ENCODE results near the gene NACC1. TPM values are rescaled to one million over a fixed set of nuclear protein-coding genes. Genes with fewer than 3 reads are reported as not detected.
"Not testable (repeated sequence)": the region's sequence is repeated elsewhere in the genome, so short reads cannot be mapped to it uniquely, and the experiment has no call there.

NACC1 gene
- total RNA-seq, 2 experiments from 2014 or later = 82.2 to 96.0 TPM

DNA sequence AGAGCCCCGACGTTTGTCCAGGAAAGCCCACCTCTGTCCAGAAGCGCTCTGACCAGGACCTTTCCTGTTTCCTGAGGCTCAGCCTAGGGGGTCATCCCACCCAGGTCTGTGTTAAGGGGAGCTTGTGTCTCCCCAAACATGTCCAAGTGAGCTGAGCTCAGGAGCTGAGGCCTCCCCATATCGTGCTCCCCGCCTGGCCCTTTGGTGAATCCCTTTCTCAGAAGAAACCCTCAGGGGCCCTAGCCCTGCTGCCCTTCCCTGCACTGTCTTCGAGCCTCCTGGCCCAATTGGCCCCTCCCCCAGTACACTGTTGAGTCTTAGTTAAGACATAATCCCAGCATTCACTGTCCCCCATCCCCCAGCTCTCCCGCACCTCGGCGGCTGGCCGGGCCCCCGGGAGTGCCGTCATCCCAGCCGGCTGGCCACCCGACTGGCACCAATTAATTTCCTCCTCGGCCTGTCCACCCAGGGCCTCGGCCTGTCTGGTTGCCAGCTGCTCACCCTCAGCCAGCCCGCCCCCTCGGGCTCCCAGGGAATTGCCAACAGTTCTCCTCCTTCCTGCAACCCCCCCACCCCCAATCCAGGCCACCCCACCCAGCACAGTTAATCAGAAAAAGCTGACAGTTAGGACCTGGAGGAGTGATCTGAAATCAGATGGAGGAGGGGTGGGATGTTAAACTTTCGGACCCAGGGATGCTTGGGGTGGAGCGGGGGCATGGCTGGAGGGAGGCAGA lies 45.7 kb downstream of the NACC1 start:
- H3K27me3 Mint-ChIP-seq = no peaks in the 10 kb centered on the region
- H3K4me1 Mint-ChIP-seq = peaks cover 79% of the 10 kb centered on the region
- DNase-seq = peak; percentile 77
- CTCF ChIA-PET = interaction anchor here (0.7 to 6.3 kb wide), 10 partner anchors 8 to 68 kb away, joined by 3 to 58 read pairs (median 6); partner anchors contain the start of genes IER2 and STX10
- peaks cover 7% of the 10 kb centered on the region for H3K36me3 Mint-ChIP-seq
- peak overlapping the region; percentile 95 for H3K27ac Mint-ChIP-seq
- no peaks in the 10 kb centered on the region for H3K9me3 Mint-ChIP-seq (ENCODE audit: low read depth)
- peak; percentile 13 for ATAC-seq
- H3K4me3 Mint-ChIP-seq = peak overlapping the region; percentile 86

DNA sequence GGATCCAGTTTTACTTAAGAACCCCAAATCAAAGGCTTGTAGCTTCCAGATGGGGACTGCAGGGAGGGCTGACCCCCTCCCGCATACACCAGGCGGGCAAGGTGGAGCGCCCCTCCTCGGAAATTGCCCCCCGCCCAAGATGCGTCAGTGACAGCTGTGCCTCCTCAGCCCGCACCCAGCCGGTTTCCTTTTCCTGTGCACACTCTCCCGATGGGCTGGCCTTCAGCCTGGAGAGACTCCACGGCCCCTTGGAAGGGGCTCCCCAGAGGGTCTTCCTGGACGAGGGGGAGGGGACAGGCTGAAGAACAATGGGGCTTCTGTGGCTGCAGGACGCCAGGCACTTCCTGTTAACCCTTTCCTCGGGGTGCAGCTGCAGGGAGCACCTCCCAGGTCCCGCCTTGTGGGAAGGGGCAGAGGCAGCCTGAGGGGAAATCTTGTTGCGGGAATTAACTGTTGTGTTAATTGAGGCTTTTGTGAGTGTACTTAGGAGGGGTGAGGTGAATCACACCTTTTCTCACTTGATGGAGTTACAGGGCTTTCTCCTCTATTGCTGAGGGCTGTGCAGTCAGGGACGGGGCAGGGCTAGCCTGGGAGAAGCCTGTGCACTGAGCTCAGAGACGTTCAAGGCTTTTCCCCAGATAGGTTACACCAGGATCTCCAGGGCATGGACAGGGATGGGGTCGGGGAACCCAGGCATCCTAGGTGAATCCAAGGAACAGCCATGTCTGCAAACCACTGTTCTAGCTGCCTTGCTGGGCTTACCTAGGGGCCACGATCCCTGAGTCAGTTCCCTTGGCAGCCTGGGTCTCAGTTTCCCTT lies 46.5 kb downstream of the NACC1 start:
- Mint-ChIP-seq H3K36me3 (peaks cover 7% of the 10 kb centered on the region), H3K27me3 (no peaks in the 10 kb centered on the region), H3K9me3 (ENCODE audit: low read depth) (no peaks in the 10 kb centered on the region), H3K4me3 (peak overlapping the region; percentile 86), H3K4me1 (peaks cover 81% of the 10 kb centered on the region), H3K27ac (peak overlapping the region; percentile 95)
- ATAC-seq = no peak
- DNase-seq = peak; percentile 66
- CTCF ChIA-PET = interaction anchor here (0.7 to 6.3 kb wide), 10 partner anchors 9 to 69 kb away, joined by 3 to 58 read pairs (median 6); partner anchors contain the start of genes IER2 and STX10

DNA sequence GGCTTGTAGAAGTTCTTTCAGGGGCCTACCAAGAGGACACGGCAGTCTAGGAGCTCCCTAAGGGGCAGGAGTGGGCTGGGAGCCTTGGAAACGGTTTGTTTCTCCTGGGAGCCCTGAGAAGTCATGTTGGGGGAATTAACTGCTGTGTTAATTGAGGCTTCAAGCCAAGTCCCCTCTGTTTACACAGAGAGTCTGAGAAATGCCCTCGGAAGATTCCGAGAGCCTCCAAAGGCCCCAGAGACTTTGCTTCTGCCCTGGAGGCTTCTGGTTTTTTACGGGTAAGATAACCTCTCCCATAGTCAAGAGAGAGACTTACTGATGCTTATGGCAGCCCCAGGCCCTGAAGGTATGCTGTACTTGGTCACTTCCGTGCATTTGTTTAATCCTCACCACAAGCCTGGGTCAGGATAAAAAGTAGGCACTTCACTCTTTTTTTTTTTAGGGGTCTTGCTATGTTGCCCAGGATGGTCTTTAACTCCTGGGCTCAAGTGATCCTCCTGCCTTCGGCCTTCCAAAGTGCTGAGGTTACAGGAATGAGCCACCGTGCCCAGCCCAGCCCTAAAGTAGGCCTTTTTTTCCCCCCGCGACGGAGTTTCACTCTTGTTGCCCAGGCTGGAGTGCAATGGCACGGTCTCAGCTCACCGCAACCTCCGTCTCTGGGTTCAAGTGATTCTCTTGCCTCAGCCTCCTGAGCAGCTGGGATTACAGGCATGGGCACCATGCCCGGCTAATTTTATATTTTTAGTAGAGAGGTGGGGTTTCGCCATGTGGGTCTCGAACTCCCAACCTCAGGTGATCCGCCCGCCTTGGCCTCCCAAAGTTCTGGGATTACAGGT lies 47.3 kb downstream of the NACC1 start:
- no peaks in the 10 kb centered on the region for H3K27me3 Mint-ChIP-seq
- H3K4me3 Mint-ChIP-seq = peak overlapping the region; percentile 86
- DNase-seq (no peak), ATAC-seq (no peak)
- no peaks in the 10 kb centered on the region for H3K9me3 Mint-ChIP-seq (ENCODE audit: low read depth)
- CTCF ChIA-PET = interaction anchor here (1.0 to 6.3 kb wide), 9 partner anchors 9 to 41 kb away, joined by 3 to 63 read pairs (median 23); partner anchors contain the start of genes IER2 and STX10
- peaks cover 4% of the 10 kb centered on the region for H3K36me3 Mint-ChIP-seq
- peak overlapping the region; percentile 95 for H3K27ac Mint-ChIP-seq
- H3K4me1 Mint-ChIP-seq = peaks cover 83% of the 10 kb centered on the region

DNA sequence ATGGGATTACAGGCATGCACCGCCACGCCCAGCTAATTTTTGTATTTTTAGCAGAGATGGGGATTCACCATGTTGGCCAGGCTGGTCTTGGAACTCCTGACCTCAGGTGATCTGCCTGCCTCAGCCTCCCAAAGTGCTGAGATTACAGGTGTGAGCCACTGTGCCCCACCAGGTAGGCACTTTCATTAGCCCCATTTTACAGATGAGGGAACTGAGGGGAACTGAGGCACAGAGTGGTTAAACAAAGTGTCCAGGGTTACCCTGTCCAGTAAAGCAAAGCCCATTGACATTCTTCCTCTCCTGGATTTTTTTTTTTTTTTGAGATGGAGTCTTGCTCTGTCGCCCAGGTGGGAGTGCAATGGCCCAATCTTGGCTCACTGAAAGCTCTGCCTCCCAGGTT lies 48.1 kb downstream of the NACC1 start:
- ATAC-seq; H3K27me3 Mint-ChIP-seq; DNase-seq; H3K9me3 Mint-ChIP-seq (ENCODE audit: low read depth); H3K4me3 Mint-ChIP-seq; H3K36me3 Mint-ChIP-seq: not testable (repeated sequence)
- CTCF ChIA-PET = interaction anchor here (6.2 to 6.3 kb wide), 3 partner anchors 10 to 28 kb away, joined by 25 to 63 read pairs (median 58); no protein-coding TSS in a partner anchor
- Mint-ChIP-seq H3K4me1 (peaks cover 83% of the 10 kb centered on the region), H3K27ac (peak overlapping the region; percentile 73)

DNA sequence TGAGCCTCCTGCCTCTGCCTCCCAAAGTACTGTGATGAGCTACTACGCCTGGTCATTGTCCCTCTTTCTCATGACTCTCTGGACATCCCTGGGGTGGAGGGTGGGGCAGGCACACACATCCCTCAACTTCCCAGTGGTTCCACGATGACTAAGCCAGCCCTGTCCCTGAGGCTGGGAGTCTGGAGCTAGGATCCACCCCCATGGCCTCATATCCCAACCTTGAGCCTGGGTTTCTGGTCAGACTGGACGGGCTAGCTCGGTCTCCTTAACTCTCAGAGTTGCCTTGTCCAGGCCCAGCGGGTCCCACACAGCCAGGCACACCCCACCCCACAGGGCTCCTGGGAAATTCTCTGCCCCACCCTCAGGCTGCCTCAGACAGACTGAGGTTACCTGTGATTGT lies 51.7 kb downstream of the NACC1 start:
- H3K27me3 Mint-ChIP-seq = no peaks in the 10 kb centered on the region
- peaks cover 2% of the 10 kb centered on the region for H3K36me3 Mint-ChIP-seq
- no peak for ATAC-seq
- no peaks in the 10 kb centered on the region for H3K9me3 Mint-ChIP-seq (ENCODE audit: low read depth)
- peak overlapping the region; percentile 99 for H3K27ac Mint-ChIP-seq
- CTCF ChIA-PET = interaction anchor here (0.8 to 6.2 kb wide), 6 partner anchors 11 to 108 kb away, joined by 3 to 63 read pairs (median 4); no protein-coding TSS in a partner anchor
- H3K4me3 Mint-ChIP-seq = no peak overlapping the region
- DNase-seq = no peak
- H3K4me1 Mint-ChIP-seq = peaks cover 77% of the 10 kb centered on the region

DNA sequence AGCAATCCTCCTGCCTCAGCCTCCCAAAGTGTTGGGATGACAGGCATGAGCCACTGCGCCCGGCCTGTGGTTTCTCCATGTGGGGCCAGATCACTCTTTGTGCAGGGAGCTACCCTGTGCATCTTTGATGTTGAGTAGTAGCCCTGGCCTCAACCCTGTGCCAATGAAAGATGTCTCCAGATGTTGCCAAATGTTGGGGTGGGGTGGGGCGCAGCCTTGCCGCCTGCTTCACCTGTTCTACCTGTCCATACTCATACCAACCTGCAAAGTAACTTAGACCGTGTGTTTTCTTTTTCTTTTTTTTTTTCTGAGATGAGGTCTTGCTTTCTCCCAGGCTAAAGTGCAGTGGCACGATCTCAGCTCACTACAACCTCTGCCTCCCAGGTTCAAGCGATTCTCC lies 53.1 kb downstream of the NACC1 start:
- peaks cover 2% of the 10 kb centered on the region for H3K36me3 Mint-ChIP-seq
- H3K27me3 Mint-ChIP-seq = no peaks in the 10 kb centered on the region
- no peak for DNase-seq
- CTCF ChIA-PET = interaction anchor here (0.7 to 6.2 kb wide), 6 partner anchors 11 to 781 kb away, joined by 3 to 63 read pairs (median 4); no protein-coding TSS in a partner anchor
- no peak for ATAC-seq
- peak overlapping the region; percentile 77 for H3K27ac Mint-ChIP-seq
- H3K4me1 Mint-ChIP-seq = peaks cover 64% of the 10 kb centered on the region
- no peak overlapping the region for H3K4me3 Mint-ChIP-seq
- no peaks in the 10 kb centered on the region for H3K9me3 Mint-ChIP-seq (ENCODE audit: low read depth)

DNA sequence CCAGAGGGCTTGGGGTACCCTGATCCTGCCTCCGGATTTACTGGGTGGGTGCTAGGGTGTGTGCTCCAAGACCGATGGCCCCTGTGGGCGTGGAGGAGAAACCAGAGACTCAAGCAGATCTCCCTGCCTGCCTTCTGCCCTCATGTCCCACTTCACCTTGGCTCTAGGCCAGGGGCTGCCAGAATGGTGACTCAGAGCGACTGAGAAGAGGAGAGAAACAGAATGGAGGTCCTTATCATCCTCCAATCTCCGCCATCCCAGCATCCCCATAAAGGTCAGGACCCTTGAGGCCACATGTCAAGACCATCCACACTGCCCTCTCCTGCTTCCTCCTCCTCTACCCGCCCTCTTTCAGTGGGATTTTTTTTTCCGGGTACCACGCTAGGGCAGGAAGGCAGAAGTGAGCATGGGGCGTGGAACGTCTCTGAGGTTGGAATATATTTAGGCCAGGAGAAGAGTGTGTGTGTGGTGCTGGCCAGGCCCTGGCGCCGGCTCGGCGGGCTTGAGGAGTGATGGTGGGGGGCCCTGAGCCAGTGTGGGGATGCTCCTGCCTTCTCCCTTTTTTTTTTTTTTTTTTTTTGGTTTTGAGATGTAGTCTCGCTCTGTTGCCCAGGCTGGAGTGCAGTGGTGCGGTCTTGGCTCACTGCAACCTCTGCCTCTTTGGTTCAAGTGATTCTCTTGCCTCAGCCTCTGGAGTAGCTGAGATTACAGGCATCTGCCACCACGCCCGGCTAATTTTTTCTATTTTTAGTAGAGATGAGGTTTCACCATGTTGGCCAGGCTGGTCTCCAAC lies 54.5 kb downstream of the NACC1 start:
- H3K4me1 Mint-ChIP-seq = peaks cover 53% of the 10 kb centered on the region
- no peaks in the 10 kb centered on the region for H3K9me3 Mint-ChIP-seq (ENCODE audit: low read depth)
- H3K36me3 Mint-ChIP-seq = peaks cover 2% of the 10 kb centered on the region
- H3K27ac Mint-ChIP-seq = peak overlapping the region; percentile 95
- CTCF ChIA-PET = interaction anchor here (0.7 to 4.0 kb wide), 4 partner anchors 9 to 69 kb away, joined by 4 to 28 read pairs (median 6); no protein-coding TSS in a partner anchor
- H3K27me3 Mint-ChIP-seq = no peaks in the 10 kb centered on the region
- peak; percentile 82 for DNase-seq
- ATAC-seq = peak; percentile 5
- H3K4me3 Mint-ChIP-seq = peak overlapping the region; percentile 71

DNA sequence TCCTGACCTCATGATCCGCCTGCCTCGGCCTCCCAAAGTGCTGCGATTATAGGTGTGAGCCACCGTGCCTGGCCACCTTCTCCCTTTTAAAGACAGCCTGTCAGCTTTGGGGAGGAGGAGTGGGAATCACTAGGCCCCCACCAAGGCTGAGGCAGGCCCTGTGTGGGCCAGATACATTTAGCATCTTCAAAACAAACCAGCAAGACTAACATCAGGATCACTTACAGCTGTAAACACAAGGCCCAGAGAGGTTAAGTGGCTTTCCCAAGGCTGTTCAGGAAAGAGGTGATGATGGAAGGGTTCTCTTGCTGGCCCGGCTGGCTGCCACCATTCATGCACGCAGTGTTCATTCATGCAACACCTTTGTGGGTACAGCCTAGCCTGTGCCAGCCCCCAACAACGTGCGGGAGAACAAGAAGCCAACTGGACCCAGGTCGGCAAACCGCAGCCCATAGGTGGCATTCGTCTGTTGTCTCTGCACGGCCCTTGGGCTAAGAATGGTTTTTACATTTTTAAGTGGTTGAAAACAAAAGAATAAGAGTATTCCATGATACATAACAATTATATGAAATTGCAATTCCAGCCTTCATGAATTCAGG lies 55.2 kb downstream of the NACC1 start:
- DNase-seq (no peak), ATAC-seq (no peak)
- CTCF ChIA-PET = interaction anchor here (2.3 to 4.0 kb wide), 2 partner anchors 9 to 22 kb away, joined by 8 to 28 read pairs; no protein-coding TSS in a partner anchor
- Mint-ChIP-seq H3K27me3 (no peaks in the 10 kb centered on the region), H3K4me3 (peak overlapping the region; percentile 71), H3K9me3 (ENCODE audit: low read depth) (no peaks in the 10 kb centered on the region), H3K27ac (peak overlapping the region; percentile 95), H3K36me3 (no peaks in the 10 kb centered on the region), H3K4me1 (peaks cover 48% of the 10 kb centered on the region)

DNA sequence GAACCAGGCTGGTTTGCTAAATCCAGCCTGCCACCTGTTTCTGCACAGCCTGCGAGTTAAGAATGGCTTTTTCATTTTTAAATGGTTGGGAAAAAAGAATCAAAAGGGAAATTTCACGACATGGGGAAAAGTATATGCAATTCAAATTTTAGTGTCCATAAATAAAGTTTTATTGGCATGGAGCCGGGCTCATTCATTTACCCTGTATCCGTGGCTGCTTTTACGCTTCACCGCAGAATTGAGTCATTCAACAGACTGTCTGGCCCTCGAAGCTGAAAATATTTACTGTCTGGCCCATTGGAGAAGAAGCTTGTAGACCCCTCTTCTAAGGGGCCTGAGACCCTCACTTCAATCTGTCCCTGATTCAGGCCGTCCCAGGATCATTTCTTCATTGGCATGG lies 58.3 kb downstream of the NACC1 start:
- Mint-ChIP-seq H3K9me3 (ENCODE audit: low read depth) (no peaks in the 10 kb centered on the region), H3K36me3 (no peaks in the 10 kb centered on the region), H3K4me1 (peaks cover 30% of the 10 kb centered on the region), H3K27me3 (no peaks in the 10 kb centered on the region), H3K27ac (no peak overlapping the region), H3K4me3 (no peak overlapping the region)
- ATAC-seq (no peak), DNase-seq (no peak)
- CTCF ChIA-PET = interaction anchor here (0.8 to 4.0 kb wide), 4 partner anchors 12 to 32 kb away, joined by 3 to 28 read pairs (median 4); no protein-coding TSS in a partner anchor

DNA sequence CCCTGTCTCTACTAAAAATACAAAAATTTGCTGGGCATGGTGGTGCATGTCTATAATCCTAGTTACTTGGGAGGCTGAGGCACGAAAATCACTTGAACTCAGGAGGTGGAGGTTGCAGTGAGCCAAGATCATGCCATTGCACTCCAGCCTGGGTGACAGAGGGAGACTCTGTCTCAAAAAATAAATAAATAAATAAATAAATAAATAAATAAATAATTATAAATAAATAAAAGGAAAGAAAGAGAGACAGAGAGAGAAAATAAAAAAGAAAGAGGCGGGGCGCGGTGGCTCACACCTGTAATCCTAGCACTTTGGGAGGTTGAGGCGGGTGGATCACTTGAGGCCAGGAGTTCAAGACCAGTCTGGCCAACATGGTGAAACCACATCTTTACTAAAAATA lies 59.5 kb downstream of the NACC1 start:
- not testable (repeated sequence) for ATAC-seq; DNase-seq; H3K27ac Mint-ChIP-seq; H3K4me3 Mint-ChIP-seq; H3K27me3 Mint-ChIP-seq; H3K9me3 Mint-ChIP-seq (ENCODE audit: low read depth); H3K36me3 Mint-ChIP-seq
- CTCF ChIA-PET = interaction anchor here (1.2 to 1.3 kb wide), 2 partner anchors 9 to 17 kb away, joined by 3 to 7 read pairs; no protein-coding TSS in a partner anchor
- H3K4me1 Mint-ChIP-seq = peaks cover 29% of the 10 kb centered on the region

DNA sequence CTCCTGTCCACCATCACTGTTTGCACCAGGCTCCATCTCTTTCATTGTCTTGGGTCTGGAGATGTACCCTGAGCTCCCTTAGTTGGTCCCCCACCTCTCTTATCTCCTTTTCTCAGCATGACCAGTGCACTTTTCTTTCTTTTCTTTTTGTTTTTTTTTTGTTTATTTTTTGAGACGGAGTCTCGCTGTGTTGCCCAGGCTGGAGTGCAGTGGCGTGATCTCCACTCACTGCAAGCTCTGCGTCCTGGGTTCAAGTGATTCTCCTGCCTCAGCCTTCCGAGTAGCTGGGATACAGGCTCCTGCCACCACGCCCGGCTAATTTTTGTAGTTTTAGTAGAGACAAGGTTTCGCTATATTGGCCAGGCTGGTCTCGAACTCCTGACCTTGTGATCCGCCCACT lies 60.2 kb downstream of the NACC1 start:
- H3K27ac Mint-ChIP-seq; H3K4me3 Mint-ChIP-seq; H3K36me3 Mint-ChIP-seq; ATAC-seq; DNase-seq; H3K27me3 Mint-ChIP-seq; H3K9me3 Mint-ChIP-seq (ENCODE audit: low read depth): not testable (repeated sequence)
- peaks cover 22% of the 10 kb centered on the region for H3K4me1 Mint-ChIP-seq
- CTCF ChIA-PET = interaction anchor here (0.7 to 1.3 kb wide), 3 partner anchors 10 to 83 kb away, joined by 3 to 7 read pairs (median 3); no protein-coding TSS in a partner anchor

All from activated CD8-positive, alpha-beta memory T cell treated with anti-CD3 and anti-CD28 coated beads, Interleukin-2, amount 10 ng/mL, durations not matched to agents 7 days and 5 days (primary cell).